Right lobe of liver (tissue), 4 donors: Measurements from ENCODE around the gene MTFR2.

ENCODE experiments used
- CTCF ChIP-seq, 4 donors: fragments of 200-600 bp in 3 of 4; fragments of 450-650 bp in 1 of 4; IDR thresholded peaks; one replicate each; pipeline versions ENCODE4 v1.5.1 to v1.8.0; 2016 to 2022; ENCODE audit warnings: antibody characterized with exemption in 4 of 4, mild to moderate bottlenecking in 2 of 4
- POLR2A ChIP-seq: fragments of 450-650 bp; IDR thresholded peaks from one replicate; pipeline ENCODE4 v1.6.1; 2017; ENCODE audit warnings: antibody characterized with exemption, mild to moderate bottlenecking
- donor health status: DM: no; HTN: no; CAD: no.
- donor health status: DM: no; HTN: no; CAD: no.
- donor health status: DM: no; HTN: yes; CAD: no.

GRCh38 chr6:136226027-136226673 is 24.0 kb downstream of the MTFR2 start:
- peak; percentile 100 for TF ChIP-seq CTCF (IDR thresholded peaks at IDR 0.05)
- TF ChIP-seq POLR2A, result no peak
